ENCODE data around the gene PTK6.
"Not testable (repeated sequence)": the region's sequence is repeated elsewhere in the genome, so short reads cannot be mapped to it uniquely, and the experiment has no call there.

PTK6 gene

DNA sequence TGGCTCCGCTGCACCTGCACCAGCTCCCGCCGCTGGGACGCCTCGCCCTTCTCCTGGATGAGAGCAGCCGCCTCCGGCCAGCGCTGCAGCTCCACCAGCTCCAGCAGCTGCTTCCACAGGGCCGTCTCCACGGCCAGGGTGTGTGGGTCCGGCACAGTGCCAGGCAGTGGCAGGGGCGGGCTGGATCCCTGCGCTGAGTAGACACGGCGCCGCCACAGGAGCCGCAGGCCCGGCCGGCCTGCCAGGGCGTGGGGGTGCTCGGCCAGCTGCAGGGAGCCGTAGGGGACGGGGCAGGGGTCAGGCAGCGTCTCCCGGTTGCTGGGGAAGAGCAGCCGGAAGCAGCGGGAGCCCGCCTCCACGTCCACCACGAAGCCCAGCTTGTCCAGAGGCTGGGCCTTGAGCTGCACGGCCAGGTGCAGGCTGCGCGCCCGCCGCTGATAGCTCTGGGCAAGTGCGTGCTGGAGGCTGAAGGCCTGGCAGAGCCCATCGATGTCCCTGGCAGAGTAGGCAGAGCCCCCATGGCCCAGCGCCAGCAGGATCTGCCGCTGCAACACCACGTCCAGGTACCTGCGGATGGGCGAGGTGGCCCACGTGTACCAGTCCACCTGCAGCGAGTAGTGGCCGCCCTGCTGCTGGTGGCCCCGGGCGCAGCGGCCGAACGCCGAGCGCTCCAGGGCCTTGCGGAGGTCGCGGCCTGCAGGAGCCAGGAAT lies 26.2 kb upstream of the PTK6 start:
- TF ChIP-seq, protein P1, sequence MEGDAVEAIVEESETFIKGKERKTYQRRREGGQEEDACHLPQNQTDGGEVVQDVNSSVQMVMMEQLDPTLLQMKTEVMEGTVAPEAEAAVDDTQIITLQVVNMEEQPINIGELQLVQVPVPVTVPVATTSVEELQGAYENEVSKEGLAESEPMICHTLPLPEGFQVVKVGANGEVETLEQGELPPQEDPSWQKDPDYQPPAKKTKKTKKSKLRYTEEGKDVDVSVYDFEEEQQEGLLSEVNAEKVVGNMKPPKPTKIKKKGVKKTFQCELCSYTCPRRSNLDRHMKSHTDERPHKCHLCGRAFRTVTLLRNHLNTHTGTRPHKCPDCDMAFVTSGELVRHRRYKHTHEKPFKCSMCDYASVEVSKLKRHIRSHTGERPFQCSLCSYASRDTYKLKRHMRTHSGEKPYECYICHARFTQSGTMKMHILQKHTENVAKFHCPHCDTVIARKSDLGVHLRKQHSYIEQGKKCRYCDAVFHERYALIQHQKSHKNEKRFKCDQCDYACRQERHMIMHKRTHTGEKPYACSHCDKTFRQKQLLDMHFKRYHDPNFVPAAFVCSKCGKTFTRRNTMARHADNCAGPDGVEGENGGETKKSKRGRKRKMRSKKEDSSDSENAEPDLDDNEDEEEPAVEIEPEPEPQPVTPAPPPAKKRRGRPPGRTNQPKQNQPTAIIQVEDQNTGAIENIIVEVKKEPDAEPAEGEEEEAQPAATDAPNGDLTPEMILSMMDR (IDR thresholded peaks at IDR 0.05): no peak
- DNase-seq (ENCODE audit: low spot score): no peak
- no peak overlapping the region for H3K27ac ChIP-seq
- no peak overlapping the region for H3K4me3 ChIP-seq

DNA sequence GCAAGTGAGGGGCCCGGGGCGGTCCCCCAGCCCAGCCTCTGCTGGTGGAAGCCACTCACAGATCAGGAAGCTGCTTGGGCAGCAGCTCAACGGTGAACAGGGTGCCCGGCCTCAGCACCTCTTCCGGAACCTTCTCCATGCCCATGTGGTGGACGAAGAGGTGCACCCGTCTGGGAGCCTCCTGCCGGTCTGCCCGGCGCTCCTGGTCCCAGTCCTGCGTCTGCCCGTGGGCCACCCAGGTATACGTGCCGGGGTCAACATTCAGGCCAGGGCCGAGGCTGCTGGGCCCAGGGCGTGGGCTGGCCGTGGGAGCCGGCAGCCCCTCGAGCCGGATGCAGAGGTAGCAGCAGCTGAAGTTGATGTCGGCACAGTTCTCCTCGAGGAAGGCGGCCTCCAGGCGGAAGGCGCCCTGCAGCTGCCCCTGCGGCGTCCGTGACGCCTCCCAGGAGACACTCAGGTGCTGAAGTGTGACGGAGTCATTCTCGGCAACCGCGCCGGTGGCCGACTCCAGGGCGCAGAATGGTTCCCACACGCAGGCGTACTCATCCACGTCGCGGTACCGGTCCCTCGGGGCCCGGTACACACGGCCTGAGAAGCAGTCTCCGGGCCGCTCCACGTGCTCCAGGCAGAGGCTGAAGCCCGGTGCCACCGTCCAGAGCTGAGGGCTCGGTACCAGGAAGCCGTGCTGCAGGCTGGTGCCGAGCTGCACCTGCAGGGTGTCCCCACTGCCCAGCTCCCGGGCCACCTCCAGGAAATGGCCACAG lies 25.5 kb upstream of the PTK6 start:
- no peak for DNase-seq (ENCODE audit: low spot score)
- Histone ChIP-seq H3K4me3 (no peak overlapping the region), H3K27ac (no peak overlapping the region)
- TF ChIP-seq, protein P1 (IDR thresholded peaks at IDR 0.05): no peak

DNA sequence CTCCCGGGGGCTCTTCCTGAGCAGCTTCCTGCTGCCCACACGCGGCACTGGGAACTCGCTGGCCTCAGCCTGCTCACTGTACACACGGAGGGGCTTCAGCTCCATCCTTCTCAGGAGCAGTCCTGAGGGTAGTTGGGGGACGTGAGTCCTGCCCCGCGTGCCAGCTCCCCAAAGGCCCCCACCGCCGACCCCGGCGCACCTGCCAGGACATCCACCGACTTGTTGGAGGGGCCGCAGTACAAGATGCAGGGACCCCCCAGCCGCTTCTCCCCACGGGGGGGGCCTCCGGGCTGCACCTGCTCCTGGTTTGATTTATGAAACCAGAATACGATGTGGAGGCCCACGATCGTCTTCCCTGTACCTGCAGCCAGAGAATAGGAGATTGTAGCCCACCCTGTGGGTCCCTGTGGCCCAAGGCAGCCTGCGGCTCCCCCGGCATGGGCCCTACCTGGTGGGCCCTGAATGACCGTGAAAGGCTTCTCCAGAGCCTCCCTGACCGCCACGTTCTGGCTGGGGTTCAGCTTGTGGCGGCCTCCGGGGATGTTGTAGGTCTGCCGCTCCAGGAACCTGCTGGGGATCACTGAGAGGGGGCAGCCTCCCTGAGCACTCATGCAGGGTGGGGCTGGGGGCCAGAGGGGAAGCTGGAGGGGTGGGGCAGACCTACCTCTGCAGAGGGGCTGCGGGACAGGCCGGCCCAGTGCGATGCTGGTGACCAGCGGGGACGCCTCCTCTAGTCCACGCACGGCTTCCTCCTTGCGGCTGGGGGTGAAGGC lies 24.6 kb upstream of the PTK6 start:
- Histone ChIP-seq H3K27ac (no peak overlapping the region), H3K4me3 (no peak overlapping the region)
- TF ChIP-seq, protein P1 (IDR thresholded peaks at IDR 0.05): no peak
- DNase-seq (ENCODE audit: low spot score): no peak

DNA sequence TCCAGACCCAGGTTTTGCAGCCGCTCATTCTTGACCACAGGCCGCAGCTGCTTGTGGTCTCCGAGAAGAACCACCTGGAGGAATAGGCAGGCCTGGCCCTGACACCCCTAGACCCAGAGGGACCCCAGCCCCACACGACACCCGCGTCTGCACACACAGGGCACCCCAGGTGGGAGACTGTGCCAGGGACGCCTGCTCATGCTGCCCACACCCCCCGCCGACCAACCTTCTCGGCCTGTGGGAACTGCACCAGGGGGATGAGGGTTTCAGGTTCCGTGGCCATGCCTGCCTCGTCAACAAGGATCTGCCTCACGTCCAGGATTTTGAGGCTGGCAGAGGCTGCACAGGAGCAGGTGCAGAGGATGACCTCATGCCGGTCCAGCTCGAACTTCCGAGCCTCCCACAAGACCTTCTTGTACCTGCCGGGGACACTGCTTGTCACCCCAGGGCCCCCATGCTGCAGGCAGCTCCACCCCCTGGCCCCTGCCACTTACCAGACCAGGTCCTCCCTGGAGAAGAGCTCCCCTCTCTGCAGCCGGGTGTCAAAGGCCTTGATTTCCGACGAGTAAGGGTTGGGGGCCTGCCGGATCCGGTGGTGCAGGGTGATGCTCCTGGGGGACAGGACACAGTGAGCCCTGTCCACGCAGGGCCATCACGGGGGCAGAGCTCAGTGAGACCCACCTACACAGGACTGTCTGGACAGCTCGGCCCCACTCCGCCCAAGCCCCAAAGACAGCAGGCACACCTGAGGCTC lies 23.9 kb upstream of the PTK6 start:
- Histone ChIP-seq H3K27ac (no peak overlapping the region), H3K4me3 (no peak overlapping the region)
- DNase-seq (ENCODE audit: low spot score): no peak
- TF ChIP-seq, protein P1 (IDR thresholded peaks at IDR 0.05): no peak

DNA sequence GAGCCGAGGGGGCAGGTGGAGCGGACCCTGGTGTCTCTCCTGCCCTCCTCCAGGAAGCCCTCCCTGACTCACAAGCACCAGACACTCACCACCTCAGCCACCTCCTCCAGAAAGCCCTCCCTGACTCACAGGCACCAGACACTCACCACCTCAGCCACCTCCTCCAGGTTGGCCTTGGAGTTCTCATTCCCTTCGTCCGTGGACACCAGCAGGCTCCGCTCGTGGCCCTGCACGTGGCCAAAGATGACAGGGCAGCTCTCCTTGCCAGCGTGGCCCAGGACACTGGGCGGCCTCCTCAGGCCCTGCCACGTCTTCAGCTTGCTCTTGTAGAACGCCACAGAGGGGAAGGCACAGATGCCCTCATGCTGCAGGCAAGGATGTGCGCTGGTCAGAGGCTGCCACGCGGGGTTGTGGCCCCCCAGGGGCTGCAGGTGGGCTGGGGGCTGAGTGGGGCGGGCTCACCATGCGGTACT lies 23.2 kb upstream of the PTK6 start:
- Histone ChIP-seq H3K4me3 (no peak overlapping the region), H3K27ac (no peak overlapping the region)
- TF ChIP-seq, protein P1 (IDR thresholded peaks at IDR 0.05): no peak
- no peak for DNase-seq (ENCODE audit: low spot score)

DNA sequence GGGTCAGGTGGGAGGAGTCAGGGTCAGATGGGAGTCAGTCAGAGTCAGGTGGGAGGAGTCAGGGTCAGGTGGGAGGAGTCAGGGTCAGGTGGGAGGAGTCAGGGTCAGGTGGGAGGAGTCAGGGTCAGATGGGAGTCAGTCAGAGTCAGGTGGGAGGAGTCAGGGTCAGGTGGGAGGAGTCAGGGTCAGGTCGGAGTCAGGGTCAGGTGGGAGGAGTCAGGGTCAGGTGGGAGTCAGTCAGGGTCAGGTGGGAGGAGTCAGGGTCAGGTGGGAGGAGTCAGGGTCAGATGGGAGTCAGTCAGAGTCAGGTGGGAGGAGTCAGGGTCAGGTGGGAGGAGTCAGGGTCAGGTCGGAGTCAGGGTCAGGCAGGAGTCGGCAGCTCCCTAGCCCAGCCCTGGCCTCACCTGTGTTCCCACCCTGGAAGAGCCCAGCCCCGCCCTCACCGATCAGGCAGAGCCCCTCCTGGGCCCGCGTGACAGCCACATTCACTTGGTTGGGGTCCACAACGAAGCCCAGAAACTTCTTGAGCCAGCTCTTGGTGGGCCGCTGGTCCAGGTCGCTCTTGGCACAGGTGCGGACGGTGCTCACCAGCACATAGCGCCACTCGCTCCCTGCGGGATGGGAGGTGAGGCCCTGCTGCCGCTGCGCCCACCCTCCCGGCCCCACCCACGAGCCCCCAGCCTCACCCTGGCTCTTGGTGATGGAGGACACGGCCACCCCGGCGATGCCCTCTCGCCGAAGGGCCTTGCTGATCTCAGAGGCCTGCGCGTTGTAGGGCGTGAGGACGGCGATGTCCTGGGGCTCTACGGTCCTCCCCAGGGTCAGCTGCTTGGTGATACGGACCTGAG lies 22.5 kb upstream of the PTK6 start:
- H3K4me3 ChIP-seq; DNase-seq (ENCODE audit: low spot score): not testable (repeated sequence)

More for the DNA sequence above, 22.5 kb upstream of the PTK6 start:
- not testable (repeated sequence) for H3K27ac ChIP-seq
